ENCODE measurements around the gene ANKRD44.

Gene ANKRD44

DNA sequence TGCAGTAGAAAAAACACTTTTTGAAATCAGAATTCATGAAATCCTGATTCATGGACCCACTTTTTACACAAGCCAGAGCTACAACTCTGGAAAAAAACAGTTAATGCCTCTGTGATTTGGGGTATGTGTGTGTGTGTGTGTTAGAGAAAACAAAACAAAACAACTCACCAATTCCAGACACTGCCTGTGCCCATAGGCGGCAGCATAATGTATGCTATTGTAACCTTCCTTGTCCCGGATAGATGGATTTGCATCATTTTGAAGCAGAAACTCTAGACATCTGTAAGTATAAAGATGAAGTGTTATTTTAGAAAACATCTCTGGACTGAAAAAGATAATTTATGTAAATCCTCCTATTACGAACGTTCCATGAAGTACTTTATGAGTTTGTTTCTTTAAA is 232.0 kb downstream of the ANKRD44 start:
- no peak overlapping the region for H2AFZ ChIP-seq (ENCODE audit: low read depth, low read length)
- H4K20me1 ChIP-seq (ENCODE audit: insufficient read depth, low read length) = no peaks in the 10 kb centered on the region
- no peaks in the 10 kb centered on the region for H3K27me3 ChIP-seq (ENCODE audit: insufficient read depth, low read length, poor library complexity)
- no peak overlapping the region for H3K27ac ChIP-seq (ENCODE audit: low read length)
- no peak overlapping the region for H3K4me2 ChIP-seq (ENCODE audit: insufficient read depth, low read length)
- H3K79me2 ChIP-seq (ENCODE audit: insufficient read depth, low read length) = no peaks in the 10 kb centered on the region
- TF ChIP-seq EZH2 (IDR thresholded peaks at IDR 0.05; ENCODE audit: borderline replicate concordance, low read depth, low read length, severe bottlenecking) = no peak
- TF ChIP-seq, protein P1, sequence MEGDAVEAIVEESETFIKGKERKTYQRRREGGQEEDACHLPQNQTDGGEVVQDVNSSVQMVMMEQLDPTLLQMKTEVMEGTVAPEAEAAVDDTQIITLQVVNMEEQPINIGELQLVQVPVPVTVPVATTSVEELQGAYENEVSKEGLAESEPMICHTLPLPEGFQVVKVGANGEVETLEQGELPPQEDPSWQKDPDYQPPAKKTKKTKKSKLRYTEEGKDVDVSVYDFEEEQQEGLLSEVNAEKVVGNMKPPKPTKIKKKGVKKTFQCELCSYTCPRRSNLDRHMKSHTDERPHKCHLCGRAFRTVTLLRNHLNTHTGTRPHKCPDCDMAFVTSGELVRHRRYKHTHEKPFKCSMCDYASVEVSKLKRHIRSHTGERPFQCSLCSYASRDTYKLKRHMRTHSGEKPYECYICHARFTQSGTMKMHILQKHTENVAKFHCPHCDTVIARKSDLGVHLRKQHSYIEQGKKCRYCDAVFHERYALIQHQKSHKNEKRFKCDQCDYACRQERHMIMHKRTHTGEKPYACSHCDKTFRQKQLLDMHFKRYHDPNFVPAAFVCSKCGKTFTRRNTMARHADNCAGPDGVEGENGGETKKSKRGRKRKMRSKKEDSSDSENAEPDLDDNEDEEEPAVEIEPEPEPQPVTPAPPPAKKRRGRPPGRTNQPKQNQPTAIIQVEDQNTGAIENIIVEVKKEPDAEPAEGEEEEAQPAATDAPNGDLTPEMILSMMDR (IDR thresholded peaks at IDR 0.05; ENCODE audit: borderline replicate concordance, extremely low read depth, low read length, poor library complexity, severe bottlenecking) = no peak
- H3K36me3 ChIP-seq (ENCODE audit: insufficient read depth, low read length) = peaks cover 11% of the 10 kb centered on the region
- H3K4me3 ChIP-seq (ENCODE audit: low read depth in 1 of 2, low read length in 2 of 2) = no peak overlapping the region
- no peak for ATAC-seq (ENCODE audit: insufficient read depth, low read depth)
- no peak for DNase-seq
- no peak overlapping the region for H3K9ac ChIP-seq (ENCODE audit: low read depth, low read length)
- no peaks in the 10 kb centered on the region for H3K9me3 ChIP-seq (ENCODE audit: insufficient read depth, low read length, severe bottlenecking)
- H3K4me1 ChIP-seq (ENCODE audit: insufficient read depth, low read length) = peaks cover 11% of the 10 kb centered on the region

DNA sequence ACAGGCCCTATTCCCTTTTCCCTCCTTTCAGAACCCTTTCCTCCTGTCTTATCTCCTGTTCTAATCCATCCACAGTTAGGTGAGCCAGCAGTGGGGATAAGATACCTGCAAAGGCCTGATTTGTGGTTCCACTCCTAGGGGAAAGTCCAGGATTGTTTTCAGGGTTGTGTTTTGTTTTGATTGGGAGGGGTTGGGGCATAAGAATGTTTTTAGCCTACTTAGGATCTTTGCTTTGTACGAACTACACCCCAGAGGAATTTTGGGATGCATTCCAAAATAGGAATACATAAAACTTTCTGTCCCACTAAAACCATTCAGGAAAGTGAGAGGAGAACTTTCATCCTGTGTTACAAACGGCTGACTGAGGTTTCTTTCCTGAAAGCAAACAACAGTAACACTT is 233.2 kb downstream of the ANKRD44 start:
- Histone ChIP-seq H3K27me3 (ENCODE audit: insufficient read depth, low read length, poor library complexity) (no peaks in the 10 kb centered on the region), H3K79me2 (ENCODE audit: insufficient read depth, low read length) (no peaks in the 10 kb centered on the region), H3K4me2 (ENCODE audit: insufficient read depth, low read length) (no peak overlapping the region), H3K36me3 (ENCODE audit: insufficient read depth, low read length) (peaks cover 10% of the 10 kb centered on the region), H4K20me1 (ENCODE audit: insufficient read depth, low read length) (no peaks in the 10 kb centered on the region), H2AFZ (ENCODE audit: low read depth, low read length) (no peak overlapping the region), H3K27ac (ENCODE audit: low read length) (no peak overlapping the region), H3K9me3 (ENCODE audit: insufficient read depth, low read length, severe bottlenecking) (no peaks in the 10 kb centered on the region), H3K4me3 (ENCODE audit: low read depth in 1 of 2, low read length in 2 of 2) (no peak overlapping the region), H3K9ac (ENCODE audit: low read depth, low read length) (no peak overlapping the region), H3K4me1 (ENCODE audit: insufficient read depth, low read length) (peaks cover 23% of the 10 kb centered on the region)
- ATAC-seq (ENCODE audit: insufficient read depth, low read depth) = no peak
- DNase-seq = no peak
- TF ChIP-seq, protein P1 (IDR thresholded peaks at IDR 0.05; ENCODE audit: borderline replicate concordance, extremely low read depth, low read length, poor library complexity, severe bottlenecking) = no peak
- TF ChIP-seq EZH2 (IDR thresholded peaks at IDR 0.05; ENCODE audit: borderline replicate concordance, low read depth, low read length, severe bottlenecking) = no peak

DNA sequence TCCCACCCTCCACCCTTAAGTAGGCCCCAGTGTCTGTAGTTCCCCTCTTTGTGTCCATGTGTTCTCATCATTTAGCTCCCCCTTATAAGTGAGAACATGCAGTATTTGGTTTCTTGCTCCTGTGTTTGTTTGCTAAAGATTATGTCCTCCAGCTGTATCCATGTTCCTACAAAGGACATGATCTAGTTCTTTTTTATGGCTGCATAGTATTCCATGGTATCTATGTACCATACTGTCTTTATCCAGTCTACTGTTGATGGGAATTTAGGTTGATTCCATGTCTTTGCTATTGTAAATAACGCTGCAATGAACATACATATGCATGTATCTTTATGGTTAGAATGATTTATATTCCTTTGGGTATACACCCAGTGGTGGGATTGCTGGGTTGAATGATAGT is 233.9 kb downstream of the ANKRD44 start:
- TF ChIP-seq, protein P1 (IDR thresholded peaks at IDR 0.05; ENCODE audit: borderline replicate concordance, extremely low read depth, low read length, poor library complexity, severe bottlenecking) = no peak
- no peak for TF ChIP-seq EZH2 (IDR thresholded peaks at IDR 0.05; ENCODE audit: borderline replicate concordance, low read depth, low read length, severe bottlenecking)
- H3K9ac ChIP-seq (ENCODE audit: low read depth, low read length) = no peak overlapping the region
- ATAC-seq (ENCODE audit: insufficient read depth, low read depth) (no peak), DNase-seq (no peak)
- H3K4me3 ChIP-seq (ENCODE audit: low read depth in 1 of 2, low read length in 2 of 2) = no peak overlapping the region
- H3K4me2 ChIP-seq (ENCODE audit: insufficient read depth, low read length) = no peak overlapping the region
- peaks cover 30% of the 10 kb centered on the region for H3K4me1 ChIP-seq (ENCODE audit: insufficient read depth, low read length)
- no peaks in the 10 kb centered on the region for H3K27me3 ChIP-seq (ENCODE audit: insufficient read depth, low read length, poor library complexity)
- no peak overlapping the region for H3K27ac ChIP-seq (ENCODE audit: low read length)
- H3K36me3 ChIP-seq (ENCODE audit: insufficient read depth, low read length) = peaks cover 10% of the 10 kb centered on the region
- H2AFZ ChIP-seq (ENCODE audit: low read depth, low read length) = no peak overlapping the region
- H3K9me3 ChIP-seq (ENCODE audit: insufficient read depth, low read length, severe bottlenecking) = no peaks in the 10 kb centered on the region
- no peaks in the 10 kb centered on the region for H4K20me1 ChIP-seq (ENCODE audit: insufficient read depth, low read length)
- H3K79me2 ChIP-seq (ENCODE audit: insufficient read depth, low read length) = no peaks in the 10 kb centered on the region
